ENCODE results near the gene SAMD4A. TPM values are rescaled to one million over a fixed set of nuclear protein-coding genes. Genes with fewer than 3 reads are reported as not detected.
"Not testable (repeated sequence)": the region's sequence is repeated elsewhere in the genome, so short reads cannot be mapped to it uniquely, and the experiment has no call there.

SAMD4A gene
- total and polyA plus RNA-seq, 8 donors = 4.5 to 40.5 (median 8.0) TPM

- TF ChIP-seq CTCF (IDR thresholded peaks at IDR 0.05) = no peak
- intact Hi-C loops (cut with DNase I) = no loop called here
- Histone ChIP-seq H3K9me3 (peaks cover 2 to 10% of the 10 kb centered on the region in 2 donors), H3K4me1 (no peaks in the 10 kb centered on the region), H3K27ac (no peak overlapping the region), H3K27me3 (no peaks in the 10 kb centered on the region), H3K36me3 (no peaks in the 10 kb centered on the region), H3K4me3 (no peak overlapping the region)
- DNase-seq = no peak
- no peak for ATAC-seq
These were observed 230.0 kb downstream of the SAMD4A start for GRCh38 chr14:54796961-54797360.

GRCh38 chr14:54797556-54797955 lies 230.6 kb downstream of the SAMD4A start:
- Histone ChIP-seq H3K4me1 (no peaks in the 10 kb centered on the region), H3K9me3 (peaks cover 2 to 10% of the 10 kb centered on the region in 2 donors), H3K4me3 (no peak overlapping the region), H3K27ac (no peak overlapping the region), H3K27me3 (no peaks in the 10 kb centered on the region), H3K36me3 (no peaks in the 10 kb centered on the region)
- TF ChIP-seq CTCF (IDR thresholded peaks at IDR 0.05) = no peak
- no peak for ATAC-seq
- no peak for DNase-seq
- intact Hi-C loops (cut with DNase I) = no loop called here

- H3K27ac ChIP-seq = no peak overlapping the region
- no peaks in the 10 kb centered on the region for H3K27me3 ChIP-seq
- DNase-seq (no peak), ATAC-seq (no peak)
- H3K9me3 ChIP-seq = peaks cover 2 to 10% of the 10 kb centered on the region in 2 donors
- intact Hi-C loops (cut with DNase I) = no loop called here
- no peak for TF ChIP-seq CTCF (IDR thresholded peaks at IDR 0.05)
- H3K36me3 ChIP-seq = no peaks in the 10 kb centered on the region
- no peak overlapping the region for H3K4me3 ChIP-seq
- H3K4me1 ChIP-seq = no peaks in the 10 kb centered on the region
These were observed 231.1 kb downstream of the SAMD4A start for GRCh38 chr14:54797986-54798385.

- no peaks in the 10 kb centered on the region for H3K27me3 ChIP-seq
- intact Hi-C loops (cut with DNase I) = no loop called here
- no peak for ATAC-seq
- H3K4me1 ChIP-seq = no peaks in the 10 kb centered on the region
- DNase-seq = no peak
- peaks cover 2 to 10% of the 10 kb centered on the region in 2 donors for H3K9me3 ChIP-seq
- no peak overlapping the region for H3K4me3 ChIP-seq
- no peak overlapping the region for H3K27ac ChIP-seq
- no peak for TF ChIP-seq CTCF (IDR thresholded peaks at IDR 0.05)
- H3K36me3 ChIP-seq = no peaks in the 10 kb centered on the region
These were observed 231.7 kb downstream of the SAMD4A start for GRCh38 chr14:54798465-54799124.

- H3K36me3 ChIP-seq; H3K27ac ChIP-seq; H3K4me3 ChIP-seq; H3K4me1 ChIP-seq; H3K27me3 ChIP-seq; DNase-seq; intact Hi-C loops (cut with DNase I); ATAC-seq; H3K9me3 ChIP-seq: not testable (repeated sequence)
These were observed 234.6 kb downstream of the SAMD4A start for GRCh38 chr14:54801482-54801881.

GRCh38 chr14:54803396-54803795 lies 236.5 kb downstream of the SAMD4A start:
- TF ChIP-seq CTCF (IDR thresholded peaks at IDR 0.05) = no peak
- ATAC-seq = no peak
- no peaks in the 10 kb centered on the region for H3K36me3 ChIP-seq
- H3K27me3 ChIP-seq = peaks cover 0 to 5% of the 10 kb centered on the region in 2 donors
- no peak overlapping the region for H3K27ac ChIP-seq
- H3K4me3 ChIP-seq = no peak overlapping the region
- no peaks in the 10 kb centered on the region for H3K9me3 ChIP-seq
- no peak for DNase-seq
- peaks cover 0 to 9% of the 10 kb centered on the region in 2 donors for H3K4me1 ChIP-seq
- intact Hi-C loops (cut with DNase I) = no loop called here

Data from left lung (tissue), 10 donors.